ENCODE results near the gene ENAH. TPM values are rescaled to one million over a fixed set of nuclear protein-coding genes. Genes with fewer than 3 reads are reported as not detected.

The ENAH gene
- total and polyA plus RNA-seq, 2 donors (not counting 1 experiment from before 2014, with no cell fraction given), result 1.3 to 1.6 TPM

DNA sequence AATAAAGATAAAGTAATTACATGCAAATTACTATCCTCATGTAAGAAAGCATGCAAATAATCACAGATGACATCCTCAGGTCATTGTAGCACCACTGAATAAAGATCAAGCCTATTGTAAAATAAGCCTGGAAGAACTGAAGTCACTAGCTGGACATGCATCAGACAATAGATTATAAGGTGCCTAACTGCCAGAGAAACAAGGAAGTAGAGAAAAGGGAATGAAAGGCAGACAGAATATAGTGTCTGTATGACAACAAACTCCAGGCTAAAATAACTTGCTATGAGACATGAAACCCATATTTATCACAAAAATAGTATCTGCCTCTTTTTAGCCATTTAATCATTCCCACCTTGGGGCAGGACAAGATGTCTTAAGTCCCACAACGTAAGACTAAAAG is 108.7 kb downstream of the ENAH start:
- Histone ChIP-seq H3K4me1 (ENCODE audit: control insufficient read depth in 2 of 2, insufficient read depth in 2 of 2, low read length in 2 of 2) (peaks cover 5 to 8% of the 10 kb centered on the region in 2 donors), H3K9me3 (ENCODE audit: control extremely low read depth in 1 of 3, control insufficient read depth in 2 of 3, insufficient read depth in 1 of 3, low read length in 2 of 3) (no peaks in the 10 kb centered on the region), H3K27ac (ENCODE audit: low read length in 2 of 2) (no peak overlapping the region), H3K9ac (ENCODE audit: low read length) (no peak overlapping the region), H3K4me2 (replicated peaks; ENCODE audit: low read depth, low read length, poor library complexity, severe bottlenecking) (no peak overlapping the region), H3K27me3 (replicated peaks in 1 of 4; ENCODE audit: control extremely low read depth in 1 of 4, control insufficient read depth in 3 of 4, insufficient read depth in 4 of 4, low read length in 3 of 4) (no peaks in the 10 kb centered on the region), H3K36me3 (replicated peaks in 1 of 2; ENCODE audit: control extremely low read depth in 1 of 2, control insufficient read depth in 1 of 2, extremely low read depth in 1 of 2, insufficient read depth in 2 of 2, low read length in 1 of 2) (no peaks in the 10 kb centered on the region), H4K20me1 (ENCODE audit: control insufficient read depth, insufficient read depth, low read length, poor library complexity, severe bottlenecking) (no peaks in the 10 kb centered on the region), H3K4me3 (ENCODE audit: control extremely low read depth in 1 of 5, extremely low read depth in 1 of 5, insufficient read depth in 1 of 5, low read depth in 2 of 5, low read length in 4 of 5) (no peak overlapping the region), H3K79me2 (ENCODE audit: control insufficient read depth, insufficient read depth, low read length) (no peaks in the 10 kb centered on the region), H2AFZ (ENCODE audit: insufficient read depth, low read depth, low read length, poor library complexity, severe bottlenecking) (no peak overlapping the region)
- no peak for DNase-seq
- intact Hi-C loops (cut with micrococcal nuclease), result loop anchor here (10.0 kb wide), 1 partner anchor 111 kb away; the partner anchor contains the start of gene ENAH
- Mint-ChIP-seq H3K27ac (no peak overlapping the region), H3K9me3 (ENCODE audit: insufficient read depth) (no peaks in the 10 kb centered on the region), H3K4me1 (peaks cover 6% of the 10 kb centered on the region), H3K27me3 (no peaks in the 10 kb centered on the region), H3K4me3 (no peak overlapping the region)
- no peak for ATAC-seq (ENCODE audit: low read depth)
- TF ChIP-seq EZH2 (IDR thresholded peaks at IDR 0.05; ENCODE audit: borderline replicate concordance, insufficient read depth, low read depth, low read length, poor library complexity, severe bottlenecking), result no peak
- TF ChIP-seq, protein P1, sequence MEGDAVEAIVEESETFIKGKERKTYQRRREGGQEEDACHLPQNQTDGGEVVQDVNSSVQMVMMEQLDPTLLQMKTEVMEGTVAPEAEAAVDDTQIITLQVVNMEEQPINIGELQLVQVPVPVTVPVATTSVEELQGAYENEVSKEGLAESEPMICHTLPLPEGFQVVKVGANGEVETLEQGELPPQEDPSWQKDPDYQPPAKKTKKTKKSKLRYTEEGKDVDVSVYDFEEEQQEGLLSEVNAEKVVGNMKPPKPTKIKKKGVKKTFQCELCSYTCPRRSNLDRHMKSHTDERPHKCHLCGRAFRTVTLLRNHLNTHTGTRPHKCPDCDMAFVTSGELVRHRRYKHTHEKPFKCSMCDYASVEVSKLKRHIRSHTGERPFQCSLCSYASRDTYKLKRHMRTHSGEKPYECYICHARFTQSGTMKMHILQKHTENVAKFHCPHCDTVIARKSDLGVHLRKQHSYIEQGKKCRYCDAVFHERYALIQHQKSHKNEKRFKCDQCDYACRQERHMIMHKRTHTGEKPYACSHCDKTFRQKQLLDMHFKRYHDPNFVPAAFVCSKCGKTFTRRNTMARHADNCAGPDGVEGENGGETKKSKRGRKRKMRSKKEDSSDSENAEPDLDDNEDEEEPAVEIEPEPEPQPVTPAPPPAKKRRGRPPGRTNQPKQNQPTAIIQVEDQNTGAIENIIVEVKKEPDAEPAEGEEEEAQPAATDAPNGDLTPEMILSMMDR (IDR thresholded peaks at IDR 0.05), result no peak
- no CpG with 5 or more reads among the region's 1 CpG for WGBS (ENCODE audit: insufficient coverage)
- POLR2A ChIA-PET, result no interaction called here
- CTCF ChIA-PET, result interaction anchor here (1.9 kb wide), 1 partner anchor 10 kb away, joined by 5 read pairs; no protein-coding TSS in a partner anchor

DNA sequence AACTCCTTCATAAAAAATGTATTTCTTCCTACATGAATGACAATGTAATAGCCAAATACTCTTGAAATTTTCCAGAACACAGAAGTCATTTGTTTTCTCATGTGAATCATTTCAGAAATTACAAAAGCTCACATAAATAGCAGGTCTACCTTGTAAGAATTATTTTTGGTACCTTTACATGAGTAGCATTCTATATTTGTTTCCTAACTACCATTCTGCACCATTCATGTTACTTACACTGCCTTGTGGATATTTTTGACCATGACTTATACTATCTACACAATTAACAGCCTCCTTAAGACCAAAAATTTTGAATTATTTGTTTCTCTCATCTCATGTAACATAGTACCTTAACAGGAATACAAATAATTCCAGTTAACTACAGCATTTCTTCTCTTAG is 109.6 kb downstream of the ENAH start:
- no peak overlapping the region for H3K27ac ChIP-seq (ENCODE audit: low read length in 2 of 2)
- no peak for TF ChIP-seq EZH2 (IDR thresholded peaks at IDR 0.05; ENCODE audit: borderline replicate concordance, insufficient read depth, low read depth, low read length, poor library complexity, severe bottlenecking)
- Mint-ChIP-seq H3K4me3 (no peak overlapping the region), H3K4me1 (peaks cover 10% of the 10 kb centered on the region), H3K27ac (no peak overlapping the region), H3K27me3 (no peaks in the 10 kb centered on the region), H3K9me3 (ENCODE audit: insufficient read depth) (no peaks in the 10 kb centered on the region)
- ChIA-PET POLR2A (no interaction called here), CTCF (interaction anchor here (0.6 kb wide), 1 partner anchor 472 kb away, joined by 3 read pairs; no protein-coding TSS in a partner anchor)
- H3K79me2 ChIP-seq (ENCODE audit: control insufficient read depth, insufficient read depth, low read length), result no peaks in the 10 kb centered on the region
- peaks cover 5 to 15% of the 10 kb centered on the region in 2 donors for H3K4me1 ChIP-seq (ENCODE audit: control insufficient read depth in 2 of 2, insufficient read depth in 2 of 2, low read length in 2 of 2)
- no peak for DNase-seq
- no peak for ATAC-seq (ENCODE audit: low read depth)
- no peak overlapping the region for H2AFZ ChIP-seq (ENCODE audit: insufficient read depth, low read depth, low read length, poor library complexity, severe bottlenecking)
- no peaks in the 10 kb centered on the region for H3K27me3 ChIP-seq (replicated peaks in 1 of 4; ENCODE audit: control extremely low read depth in 1 of 4, control insufficient read depth in 3 of 4, insufficient read depth in 4 of 4, low read length in 3 of 4)
- intact Hi-C loops (cut with micrococcal nuclease), result loop anchor here (10.0 kb wide), 1 partner anchor 111 kb away; the partner anchor contains the start of gene ENAH
- no peaks in the 10 kb centered on the region for H4K20me1 ChIP-seq (ENCODE audit: control insufficient read depth, insufficient read depth, low read length, poor library complexity, severe bottlenecking)
- H3K4me2 ChIP-seq (replicated peaks; ENCODE audit: low read depth, low read length, poor library complexity, severe bottlenecking), result no peak overlapping the region
- no peaks in the 10 kb centered on the region for H3K36me3 ChIP-seq (replicated peaks in 1 of 2; ENCODE audit: control extremely low read depth in 1 of 2, control insufficient read depth in 1 of 2, extremely low read depth in 1 of 2, insufficient read depth in 2 of 2, low read length in 1 of 2)
- no peaks in the 10 kb centered on the region for H3K9me3 ChIP-seq (ENCODE audit: control extremely low read depth in 1 of 3, control insufficient read depth in 2 of 3, insufficient read depth in 1 of 3, low read length in 2 of 3)
- H3K4me3 ChIP-seq (ENCODE audit: control extremely low read depth in 1 of 5, extremely low read depth in 1 of 5, insufficient read depth in 1 of 5, low read depth in 2 of 5, low read length in 4 of 5), result no peak overlapping the region
- H3K9ac ChIP-seq (ENCODE audit: low read length), result no peak overlapping the region

Data from B cell (primary cell).